DLD1 (cell line): ENCODE results near the gene SEMA3G.

ENCODE experiments used
- in situ Hi-C: cut with HindIII; loops from 2 replicates; pipeline ENCODE4 v1.10.0; 2017; ENCODE audit warnings: low sequenced_read_pairs

The SEMA3G gene

GRCh38 chr3:52423173-52423572 is 21.7 kb downstream of the SEMA3G start:
- in situ Hi-C loops = no loop called here

DNA sequence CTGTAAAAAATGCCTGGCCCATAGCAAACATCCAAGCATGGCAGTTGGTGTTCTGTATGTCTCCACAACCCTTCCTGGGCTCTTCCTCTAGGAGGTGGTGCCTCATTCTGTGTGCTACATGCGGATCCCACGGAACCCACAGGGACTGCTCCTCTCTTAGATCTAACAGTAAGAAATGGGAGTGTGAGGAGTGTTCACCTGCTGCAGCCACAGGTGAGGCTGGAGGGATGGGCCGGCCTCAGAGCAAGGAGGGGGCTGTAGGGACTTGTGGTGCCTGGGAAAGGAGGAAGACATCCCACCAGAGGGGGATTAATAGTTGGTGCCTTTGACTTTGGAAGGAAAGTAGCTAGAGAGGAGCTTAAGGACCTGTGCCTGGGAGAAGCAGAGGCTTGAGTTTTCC is 22.2 kb downstream of the SEMA3G start:
- in situ Hi-C loops = no loop called here

DNA sequence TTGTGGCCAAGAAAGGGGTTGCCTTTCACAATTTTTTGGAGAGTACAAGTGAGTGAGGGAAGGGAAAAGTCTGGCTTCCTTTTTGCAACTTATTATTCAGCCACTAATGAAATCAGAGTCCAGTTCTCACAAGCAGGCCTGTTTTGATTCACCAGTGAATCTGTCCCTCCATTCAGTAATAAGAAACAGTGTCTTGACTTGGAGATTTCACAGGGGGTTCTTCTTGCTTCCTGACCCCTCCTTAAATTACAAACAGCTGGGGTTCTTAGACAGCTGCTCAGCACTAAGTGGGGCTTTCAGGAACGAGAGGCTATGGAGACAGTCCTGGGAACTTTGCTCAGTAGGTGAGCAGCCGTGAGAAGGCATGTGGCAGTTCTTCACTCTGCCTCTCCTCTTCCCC is 24.5 kb downstream of the SEMA3G start:
- in situ Hi-C loops = no loop called here

DNA sequence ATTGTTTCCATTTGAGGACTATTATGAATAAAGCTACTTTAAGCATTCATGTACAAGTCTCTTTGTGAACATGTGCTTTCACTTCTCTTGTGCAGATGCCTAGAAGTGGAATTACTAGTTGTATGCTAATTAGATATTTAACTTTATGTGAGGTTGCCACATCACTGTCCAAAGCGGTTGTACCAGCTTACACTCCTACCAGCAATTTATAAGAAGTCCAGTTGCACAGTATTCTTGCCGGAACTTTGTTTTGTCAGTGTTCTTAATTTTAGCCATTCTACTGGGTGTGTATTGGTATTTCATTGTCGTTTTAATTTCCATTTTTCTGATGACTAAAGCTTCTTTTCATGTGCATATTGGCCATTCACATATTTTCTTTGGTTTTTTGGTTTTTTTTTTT is 29.1 kb downstream of the SEMA3G start:
- in situ Hi-C loops = no loop called here

GRCh38 chr3:52408466-52408865 is 36.4 kb downstream of the SEMA3G start:
- in situ Hi-C loops = no loop called here

GRCh38 chr3:52407779-52408178 is 37.1 kb downstream of the SEMA3G start:
- in situ Hi-C loops = no loop called here

DNA sequence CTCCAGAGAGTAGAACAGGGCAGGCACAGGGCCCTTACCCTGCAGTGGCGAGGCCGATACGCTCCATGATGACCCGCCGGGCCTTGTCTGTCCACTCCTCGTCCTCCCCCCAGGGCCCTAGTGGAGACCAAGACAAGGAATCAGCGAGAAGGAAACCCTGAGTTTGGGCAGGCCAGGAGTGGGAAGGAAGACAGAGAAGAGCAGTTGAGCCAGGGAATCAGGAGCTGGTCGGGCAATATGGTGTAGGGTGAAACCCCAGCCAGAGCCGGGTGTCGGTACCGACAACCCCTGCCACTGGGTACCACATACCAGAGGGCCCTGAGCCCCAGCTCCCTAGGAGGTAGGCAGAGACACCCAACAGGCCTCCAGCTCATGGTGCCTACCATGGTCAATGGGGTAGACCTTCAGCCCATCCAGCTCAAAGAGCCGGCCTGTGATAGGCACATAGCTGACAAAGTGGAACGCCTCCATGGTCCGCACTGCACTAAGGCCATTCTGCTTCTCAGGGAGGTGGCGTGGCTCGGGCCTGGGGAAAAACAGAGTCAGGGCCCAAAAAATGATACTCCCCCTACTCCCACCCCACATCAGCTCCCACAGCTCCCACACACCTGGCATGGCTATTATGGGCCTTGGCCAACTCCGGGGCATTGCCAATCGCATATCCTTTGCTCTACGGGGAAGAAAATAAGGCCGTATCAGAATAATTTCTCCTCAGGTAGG is 38.0 kb downstream of the SEMA3G start:
- in situ Hi-C loops = no loop called here

GRCh38 chr3:52406231-52406661 is 38.7 kb downstream of the SEMA3G start:
- in situ Hi-C loops = no loop called here

GRCh38 chr3:52405601-52406110 is 39.2 kb downstream of the SEMA3G start:
- in situ Hi-C loops = no loop called here

DNA sequence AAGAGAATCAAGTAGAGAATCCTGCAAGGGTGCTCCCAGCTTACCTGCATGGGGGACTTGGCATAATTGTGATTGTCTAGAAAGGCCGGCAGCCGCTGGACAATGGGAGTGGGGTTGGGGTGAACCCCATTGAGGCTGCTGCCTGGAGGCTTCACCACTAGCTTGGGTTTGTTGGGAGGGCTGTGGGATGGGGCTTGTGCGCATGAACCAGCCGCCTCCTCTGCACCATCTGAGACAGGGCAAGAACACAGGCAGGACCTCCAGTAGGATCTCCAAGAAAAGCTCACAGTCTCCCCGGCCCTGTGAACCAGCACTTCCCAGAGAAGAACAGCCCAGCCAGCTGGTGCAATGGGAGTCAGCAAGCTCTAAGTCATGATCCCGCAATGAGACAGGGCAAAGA is 39.8 kb downstream of the SEMA3G start:
- in situ Hi-C loops = no loop called here

GRCh38 chr3:52404391-52404790 is 40.5 kb downstream of the SEMA3G start:
- in situ Hi-C loops = no loop called here

DNA sequence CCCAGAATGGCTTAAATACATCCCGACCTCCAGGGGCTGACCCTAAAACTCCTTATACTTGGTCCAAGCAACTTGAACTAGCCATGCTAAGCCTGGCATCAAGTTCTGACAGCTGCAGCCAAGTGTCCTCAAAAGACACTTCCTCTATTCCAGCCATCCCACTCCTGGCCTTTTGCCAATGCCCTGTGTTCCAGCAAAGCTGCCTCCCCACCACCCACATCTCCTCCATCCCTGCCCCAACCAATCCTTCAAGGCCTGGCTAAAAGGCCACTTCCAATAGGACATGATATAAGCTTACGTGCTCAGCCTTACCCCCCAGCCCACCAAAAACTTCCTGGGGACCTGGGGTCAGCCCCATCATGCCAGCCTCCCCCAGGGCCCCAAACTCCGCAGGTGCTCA is 40.9 kb downstream of the SEMA3G start:
- in situ Hi-C loops = no loop called here

DNA sequence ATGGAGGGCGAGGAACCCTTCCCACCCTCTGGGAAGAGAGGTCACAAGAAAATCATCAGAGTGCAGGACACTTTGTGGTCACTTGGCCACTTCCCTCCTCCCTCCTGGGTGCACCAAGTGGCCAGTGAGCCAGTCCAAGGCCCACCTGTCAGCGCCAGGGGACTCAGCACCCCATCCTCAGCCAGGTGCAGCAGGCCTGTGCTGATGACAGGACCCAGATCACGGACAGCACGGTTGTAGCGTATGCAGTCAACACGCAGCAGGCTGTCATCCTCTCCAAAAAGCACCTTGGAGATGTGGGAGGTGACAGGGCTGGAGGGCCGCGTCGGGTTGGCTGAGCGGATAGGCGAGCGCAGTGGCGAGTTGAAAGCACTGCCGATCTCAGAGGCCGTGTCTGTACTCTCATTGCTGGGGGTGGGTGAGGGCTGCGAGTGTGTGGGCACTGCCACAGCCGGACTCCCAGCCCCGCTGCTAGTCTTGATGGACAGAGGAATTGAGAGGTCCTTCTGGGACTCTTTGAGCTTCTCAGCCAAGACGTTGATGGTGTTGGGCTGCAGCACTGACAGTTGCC is 41.5 kb downstream of the SEMA3G start:
- in situ Hi-C loops = no loop called here

GRCh38 chr3:52402706-52403270 is 42.1 kb downstream of the SEMA3G start:
- in situ Hi-C loops = no loop called here

DNA sequence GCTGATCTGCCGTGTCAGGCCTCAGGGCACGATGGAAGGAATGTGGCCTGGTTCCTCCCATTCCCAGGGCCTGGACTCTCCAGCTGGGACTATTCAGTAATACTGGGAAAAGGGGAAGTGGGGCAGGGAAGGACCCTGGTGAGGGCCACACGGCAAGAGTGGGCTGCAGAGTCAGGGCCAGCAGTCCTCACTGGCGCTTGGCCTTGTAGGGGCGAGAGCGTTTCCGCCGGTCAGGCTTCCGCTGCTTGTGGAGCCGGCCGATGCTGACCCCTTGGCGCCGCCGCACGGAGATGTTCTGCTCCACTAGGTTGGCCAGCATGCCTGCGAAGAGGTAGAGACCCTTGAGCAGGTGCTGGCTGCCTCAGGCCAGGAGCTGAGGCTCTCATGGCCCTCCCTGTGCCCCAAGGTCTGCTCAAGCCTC is 42.8 kb downstream of the SEMA3G start:
- in situ Hi-C loops = no loop called here

- in situ Hi-C loops = no loop called here
These were observed 43.4 kb downstream of the SEMA3G start for GRCh38 chr3:52401551-52401950.

DNA sequence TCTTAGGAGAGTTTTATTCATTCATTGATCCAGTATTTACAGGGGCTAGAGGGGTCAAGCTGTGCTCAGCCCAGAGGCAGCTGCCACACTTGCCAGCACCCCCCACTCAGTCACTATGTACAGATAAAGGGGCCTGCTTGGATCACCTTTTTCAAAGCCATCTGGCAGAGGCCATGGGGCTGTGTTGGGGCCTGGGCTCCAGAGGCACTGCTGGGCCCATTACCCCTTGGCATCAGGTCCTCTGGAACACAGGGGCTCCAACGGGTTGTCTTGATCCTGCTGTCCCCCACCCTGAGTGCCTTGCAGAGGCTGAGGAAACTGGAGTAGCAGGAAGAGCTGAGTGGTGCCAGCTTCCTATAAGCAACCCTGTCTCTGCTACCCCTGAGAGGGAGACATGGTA is 43.9 kb downstream of the SEMA3G start:
- in situ Hi-C loops = no loop called here

DNA sequence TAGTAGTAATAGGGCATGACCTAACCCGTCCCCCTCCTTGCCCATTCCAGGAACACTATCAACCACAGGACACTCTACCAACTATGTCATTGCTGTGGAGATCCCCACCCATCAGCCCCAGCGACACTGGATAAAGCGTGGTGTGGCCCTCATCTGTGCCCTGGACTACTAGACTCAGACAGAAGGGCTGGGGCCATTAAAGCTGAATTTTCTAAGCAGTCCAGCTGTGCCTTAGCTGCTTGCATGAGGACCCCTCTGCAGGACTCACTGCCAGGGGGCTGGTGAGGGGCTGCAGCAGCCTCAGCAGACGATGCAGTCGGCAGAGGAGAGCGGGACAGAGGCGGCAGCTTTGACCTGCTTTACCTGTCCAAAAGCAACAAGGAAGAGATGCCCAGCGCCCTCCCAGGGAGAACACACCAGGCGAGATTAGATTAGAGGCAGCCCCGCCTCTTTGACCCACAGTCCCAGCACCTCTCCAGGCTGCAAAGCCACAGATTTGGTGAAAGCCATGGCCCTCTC is 44.6 kb downstream of the SEMA3G start:
- in situ Hi-C loops = no loop called here

GRCh38 chr3:52399593-52399992 is 45.3 kb downstream of the SEMA3G start:
- in situ Hi-C loops = no loop called here

DNA sequence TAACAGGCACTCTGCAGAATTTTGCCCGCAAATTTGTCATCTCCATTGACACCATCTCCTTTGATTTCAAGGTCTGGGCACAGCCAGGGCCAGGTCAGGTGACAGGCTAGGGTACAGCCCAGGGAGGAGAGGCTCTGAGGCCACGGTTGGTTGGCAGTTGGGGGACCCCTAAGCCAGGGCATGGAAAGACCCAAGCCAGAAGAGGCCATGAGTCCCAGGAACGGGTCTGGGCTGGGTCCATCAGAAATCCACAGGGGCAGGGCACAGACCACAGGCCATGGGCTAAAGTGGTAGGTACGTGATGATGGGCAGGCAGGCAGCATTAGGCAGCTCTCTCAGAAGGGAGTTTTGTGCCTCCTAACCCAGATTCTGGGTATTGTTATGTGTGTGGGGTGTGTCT is 45.8 kb downstream of the SEMA3G start:
- in situ Hi-C loops = no loop called here

DNA sequence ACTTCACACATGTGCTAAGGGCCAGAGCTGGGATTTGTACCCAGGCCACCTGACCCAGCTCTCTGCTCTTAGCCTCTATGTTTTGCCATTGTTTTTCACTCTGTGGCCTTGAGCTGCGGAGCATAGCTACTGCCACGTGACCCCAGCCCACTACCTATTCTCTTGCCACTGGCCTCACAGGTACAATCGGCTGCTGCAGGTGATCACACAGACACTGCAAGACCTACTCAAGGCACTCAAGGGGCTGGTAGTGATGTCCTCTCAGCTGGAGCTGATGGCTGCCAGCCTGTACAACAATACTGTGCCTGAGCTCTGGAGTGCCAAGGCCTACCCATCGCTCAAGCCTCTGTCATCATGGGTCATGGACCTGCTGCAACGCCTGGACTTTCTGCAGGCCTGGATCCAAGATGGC is 46.2 kb downstream of the SEMA3G start:
- in situ Hi-C loops = no loop called here
